Renal cortical epithelial cell (primary cell): ENCODE results near the gene E2F3. TPM values are rescaled to one million over a fixed set of nuclear protein-coding genes. Genes with fewer than 3 reads are reported as not detected.
"Not testable (repeated sequence)": the region's sequence is repeated elsewhere in the genome, so short reads cannot be mapped to it uniquely, and the experiment has no call there.

Experiments used
- DNase-seq: peaks from one replicate; pipeline ENCODE4 v3.0.0-alpha.2; 2011; ENCODE audit warnings: low read depth
- total RNA-seq: library from RNA; depleted of rRNA; stranded (reverse); fragments of >200 nt; gene quantifications from 2 replicates; pipeline ENCODE4 v1.2.3, GENCODE V29; 2014

E2F3 gene
- total RNA-seq, 1 donor from 2014 or later = 17.3 TPM

- DNase-seq = no peak
Observed at GRCh38 chr6:20433929-20434328, 32.2 kb downstream of the E2F3 start.

- DNase-seq = no peak
Observed at GRCh38 chr6:20434766-20435165, 33.1 kb downstream of the E2F3 start.

- no peak for DNase-seq
Observed at GRCh38 chr6:20436719-20437118, 35.0 kb downstream of the E2F3 start.

- no peak for DNase-seq
Observed at GRCh38 chr6:20437639-20438038, 36.0 kb downstream of the E2F3 start.

- no peak for DNase-seq
Observed at GRCh38 chr6:20438462-20439070, 36.9 kb downstream of the E2F3 start.

GRCh38 chr6:20439558-20439957, 37.9 kb downstream of the E2F3 start:
- no peak for DNase-seq

GRCh38 chr6:20440296-20440695, 38.6 kb downstream of the E2F3 start:
- DNase-seq = no peak

GRCh38 chr6:20441236-20441635, 39.6 kb downstream of the E2F3 start:
- no peak for DNase-seq

GRCh38 chr6:20441921-20442320, 40.2 kb downstream of the E2F3 start:
- DNase-seq = no peak

- DNase-seq = no peak
Observed at GRCh38 chr6:20444786-20445271, 43.1 kb downstream of the E2F3 start.

GRCh38 chr6:20447157-20447556, 45.5 kb downstream of the E2F3 start:
- no peak for DNase-seq

- peak; percentile 38 for DNase-seq
Observed at GRCh38 chr6:20447581-20448132, 46.0 kb downstream of the E2F3 start.

GRCh38 chr6:20448828-20449227, 47.1 kb downstream of the E2F3 start:
- no peak for DNase-seq

GRCh38 chr6:20454204-20454824, 52.6 kb downstream of the E2F3 start:
- no peak for DNase-seq

GRCh38 chr6:20455251-20455940, 53.7 kb downstream of the E2F3 start:
- peak; percentile 70 for DNase-seq

GRCh38 chr6:20458027-20458894, 56.6 kb downstream of the E2F3 start:
- no peak for DNase-seq

- DNase-seq = no peak
Observed at GRCh38 chr6:20459682-20460081, 58.0 kb downstream of the E2F3 start.

GRCh38 chr6:20461576-20461975, 59.9 kb downstream of the E2F3 start:
- DNase-seq = no peak

GRCh38 chr6:20463396-20463795, 61.7 kb downstream of the E2F3 start:
- DNase-seq = no peak

- DNase-seq = no peak
Observed at GRCh38 chr6:20464041-20464440, 62.4 kb downstream of the E2F3 start.

GRCh38 chr6:20464847-20465246, 63.2 kb downstream of the E2F3 start:
- no peak for DNase-seq

GRCh38 chr6:20465616-20466015, 63.9 kb downstream of the E2F3 start:
- not testable (repeated sequence) for DNase-seq
